NCI-H748 (cell line): ENCODE results near the gene HAPLN1.

Experiments used
- DNase-seq: peaks from one replicate; lab custom pipeline; 2025; ENCODE audit not compliant: unreplicated experiment; lab: John Stamatoyannopoulos, UW

HAPLN1 gene

GRCh38 chr5:83718195-83718825 lies 2.3 kb downstream of the HAPLN1 start:
- peak; percentile 88 for DNase-seq

GRCh38 chr5:83715236-83716065 lies 5.2 kb downstream of the HAPLN1 start:
- DNase-seq: no peak

GRCh38 chr5:83714810-83715209 lies 5.8 kb downstream of the HAPLN1 start:
- peak; percentile 69 for DNase-seq

- peak; percentile 72 for DNase-seq
Observed at GRCh38 chr5:83711982-83712601, 8.6 kb downstream of the HAPLN1 start.

GRCh38 chr5:83709973-83710372 lies 10.7 kb downstream of the HAPLN1 start:
- DNase-seq: no peak

- DNase-seq: no peak
Observed at GRCh38 chr5:83708170-83708569, 12.5 kb downstream of the HAPLN1 start.

GRCh38 chr5:83703059-83703458 lies 17.6 kb downstream of the HAPLN1 start:
- no peak for DNase-seq

- DNase-seq: no peak
Observed at GRCh38 chr5:83701886-83702285, 18.8 kb downstream of the HAPLN1 start.

GRCh38 chr5:83689881-83690280 lies 30.8 kb downstream of the HAPLN1 start:
- no peak for DNase-seq

- DNase-seq: no peak
Observed at GRCh38 chr5:83688281-83688680, 32.4 kb downstream of the HAPLN1 start.

GRCh38 chr5:83687124-83687619 lies 33.5 kb downstream of the HAPLN1 start:
- no peak for DNase-seq

- DNase-seq: no peak
Observed at GRCh38 chr5:83686251-83686650, 34.4 kb downstream of the HAPLN1 start.

GRCh38 chr5:83683836-83684235 lies 36.8 kb downstream of the HAPLN1 start:
- no peak for DNase-seq

GRCh38 chr5:83672646-83673045 lies 48.0 kb downstream of the HAPLN1 start:
- DNase-seq: no peak

GRCh38 chr5:83672158-83672557 lies 48.5 kb downstream of the HAPLN1 start:
- DNase-seq: no peak

GRCh38 chr5:83665631-83666030 lies 55.0 kb downstream of the HAPLN1 start:
- no peak for DNase-seq

GRCh38 chr5:83662558-83662957 lies 58.1 kb downstream of the HAPLN1 start:
- DNase-seq: peak; percentile 15

GRCh38 chr5:83657807-83658525 lies 62.7 kb downstream of the HAPLN1 start:
- DNase-seq: no peak

GRCh38 chr5:83654427-83654994 lies 66.1 kb downstream of the HAPLN1 start:
- DNase-seq: no peak

- no peak for DNase-seq
Observed at GRCh38 chr5:83653669-83654068, 67.0 kb downstream of the HAPLN1 start.

- DNase-seq: no peak
Observed at GRCh38 chr5:83645936-83646335, 74.7 kb downstream of the HAPLN1 start.
